ENCODE data around the gene PGBD1.

- TF ChIP-seq POLR2A (IDR thresholded peaks at IDR 0.05) (peak; percentile 98), POLR2AphosphoS5 (IDR thresholded peaks at IDR 0.05) (peak; percentile 73 to 96 (median 94)), CTCF (IDR thresholded peaks at IDR 0.05) (peak in 1 of 5 experiments; percentile 5), EP300 (IDR thresholded peaks at IDR 0.05; ENCODE audit: low read depth) (no peak)
Observed at GRCh38 chr6:28335564-28336283, 54.4 kb downstream of the PGBD1 start, which contains the start of gene ZSCAN31.

Measured in transverse colon (tissue), 4 donors.